Activated T-cell treated with anti-CD3 and anti-CD28 coated beads, Interleukin-2, amount 50 U/mL, for 72 hours (primary cell): ENCODE data around the gene LIPC. TPM values are rescaled to one million over a fixed set of nuclear protein-coding genes. Genes with fewer than 3 reads are reported as not detected.

Experiments
- ATAC-seq, 2 donors: fragments of 150-1000 bp; cut with Tn5 transposase; replicated peaks in 1 of 2; 2 replicates each; pipeline ENCODE4 v1.10.0; 2021; ENCODE audit warnings: moderate library complexity in 2 of 2, mild to moderate bottlenecking in 1 of 2
- DNase-seq, 2 donors: peaks; one replicate each; pipeline ENCODE4 v3.0.0; 2021 to 2022; ENCODE audit warnings: mixed read lengths in 1 of 2
- H3K27ac Mint-ChIP-seq: one replicate; pipeline ENCODE4 v1.8.0; 2022; ENCODE audit warnings: mild to moderate bottlenecking, moderate library complexity, mixed read lengths
- H3K27me3 Mint-ChIP-seq: one replicate; pipeline ENCODE4 v1.8.0; 2022; ENCODE audit warnings: low read depth, mixed read lengths
- H3K36me3 Mint-ChIP-seq, 2 donors: one replicate each; pipeline ENCODE4 v1.8.0; 2022; ENCODE audit warnings: mixed read lengths in 2 of 2, mild to moderate bottlenecking in 1 of 2; ENCODE audit not compliant: insufficient read depth in 2 of 2
- H3K4me1 Mint-ChIP-seq: one replicate; pipeline ENCODE4 v1.8.0; 2022; ENCODE audit warnings: low read depth, mixed read lengths
- H3K4me3 Mint-ChIP-seq, 2 donors: one replicate each; pipeline ENCODE4 v1.8.0; 2022; ENCODE audit warnings: mild to moderate bottlenecking in 2 of 2, mixed read lengths in 2 of 2, moderate library complexity in 2 of 2
- H3K9me3 Mint-ChIP-seq, 2 donors: one replicate each; pipeline ENCODE4 v1.8.0; 2022; ENCODE audit warnings: mixed read lengths in 2 of 2
- total RNA-seq, 2 donors: library from RNA; stranded (reverse); gene quantifications; one replicate each; pipeline ENCODE4 v1.2.3, GENCODE V29; 2022

LIPC gene
- total RNA-seq, 2 donors from 2014 or later: 0.93 to 2.2 TPM

GRCh38 chr15:58457466-58457965 is 25.7 kb downstream of the LIPC start:
- H3K9me3 Mint-ChIP-seq: no peaks in the 10 kb centered on the region
- H3K27ac Mint-ChIP-seq: peak overlapping the region; percentile 5
- peaks cover 0 to 3% of the 10 kb centered on the region in 2 donors for H3K36me3 Mint-ChIP-seq
- ATAC-seq (peak; percentile 81 to 84), DNase-seq (peak; percentile 72)
- H3K4me3 Mint-ChIP-seq: peak overlapping the region; percentile 2 to 39
- peaks cover 92% of the 10 kb centered on the region for H3K4me1 Mint-ChIP-seq
- H3K27me3 Mint-ChIP-seq: no peaks in the 10 kb centered on the region

GRCh38 chr15:58458076-58458475 is 26.3 kb downstream of the LIPC start:
- H3K4me1 Mint-ChIP-seq: peaks cover 94% of the 10 kb centered on the region
- no peak for DNase-seq
- peak overlapping the region; percentile 2 to 39 for H3K4me3 Mint-ChIP-seq

GRCh38 chr15:58459045-58459444 is 27.3 kb downstream of the LIPC start:
- H3K9me3 Mint-ChIP-seq: no peaks in the 10 kb centered on the region
- H3K4me3 Mint-ChIP-seq: peak overlapping the region in 1 of 2 donors; percentile 39
- peak overlapping the region; percentile 65 for H3K27ac Mint-ChIP-seq

More at GRCh38 chr15:58458076-58458475, 26.3 kb downstream of the LIPC start:
- no peaks in the 10 kb centered on the region for H3K27me3 Mint-ChIP-seq
- peaks cover 0 to 3% of the 10 kb centered on the region in 2 donors for H3K36me3 Mint-ChIP-seq
- peak overlapping the region; percentile 5 for H3K27ac Mint-ChIP-seq
- ATAC-seq: no peak
- H3K9me3 Mint-ChIP-seq: no peaks in the 10 kb centered on the region

GRCh38 chr15:58459560-58459959 is 27.8 kb downstream of the LIPC start:
- H3K27me3 Mint-ChIP-seq: no peaks in the 10 kb centered on the region
- H3K4me3 Mint-ChIP-seq: no peak overlapping the region
- no peak for ATAC-seq
- DNase-seq: no peak
- H3K4me1 Mint-ChIP-seq: peaks cover 94% of the 10 kb centered on the region
- no peaks in the 10 kb centered on the region for H3K9me3 Mint-ChIP-seq
- no peak overlapping the region for H3K27ac Mint-ChIP-seq
- H3K36me3 Mint-ChIP-seq: peaks cover 0 to 3% of the 10 kb centered on the region in 2 donors

More at GRCh38 chr15:58459045-58459444, 27.3 kb downstream of the LIPC start:
- no peak for DNase-seq
- peaks cover 0 to 3% of the 10 kb centered on the region in 2 donors for H3K36me3 Mint-ChIP-seq
- no peak for ATAC-seq
- peaks cover 94% of the 10 kb centered on the region for H3K4me1 Mint-ChIP-seq
- no peaks in the 10 kb centered on the region for H3K27me3 Mint-ChIP-seq

- ATAC-seq: no peak
- Mint-ChIP-seq H3K4me1 (peaks cover 94% of the 10 kb centered on the region), H3K9me3 (no peaks in the 10 kb centered on the region), H3K27ac (peak overlapping the region; percentile 13), H3K36me3 (peaks cover 0 to 3% of the 10 kb centered on the region in 2 donors), H3K27me3 (no peaks in the 10 kb centered on the region), H3K4me3 (no peak overlapping the region)
- DNase-seq: no peak
Observed at GRCh38 chr15:58460116-58460790, 28.5 kb downstream of the LIPC start.

GRCh38 chr15:58460872-58461271 is 29.1 kb downstream of the LIPC start:
- no peaks in the 10 kb centered on the region for H3K9me3 Mint-ChIP-seq
- H3K4me1 Mint-ChIP-seq: peaks cover 94% of the 10 kb centered on the region
- H3K27me3 Mint-ChIP-seq: no peaks in the 10 kb centered on the region
- ATAC-seq (no peak), DNase-seq (no peak)
- peaks cover 0 to 1% of the 10 kb centered on the region in 2 donors for H3K36me3 Mint-ChIP-seq
- no peak overlapping the region for H3K27ac Mint-ChIP-seq
- no peak overlapping the region for H3K4me3 Mint-ChIP-seq

- Mint-ChIP-seq H3K36me3 (no peaks in the 10 kb centered on the region), H3K4me1 (peaks cover 96% of the 10 kb centered on the region), H3K27ac (peak overlapping the region; percentile 48), H3K27me3 (no peaks in the 10 kb centered on the region), H3K4me3 (no peak overlapping the region), H3K9me3 (no peaks in the 10 kb centered on the region)
- DNase-seq: no peak
- no peak for ATAC-seq
Observed at GRCh38 chr15:58462547-58462946, 30.8 kb downstream of the LIPC start.

GRCh38 chr15:58462973-58463663 is 31.3 kb downstream of the LIPC start:
- Mint-ChIP-seq H3K36me3 (no peaks in the 10 kb centered on the region), H3K4me3 (peak overlapping the region in 1 of 2 donors; percentile 41), H3K4me1 (peaks cover 96% of the 10 kb centered on the region), H3K9me3 (no peaks in the 10 kb centered on the region), H3K27ac (no peak overlapping the region), H3K27me3 (no peaks in the 10 kb centered on the region)
- DNase-seq (peak in 1 of 2 donors; percentile 30), ATAC-seq (peak; percentile 45 to 64)

- Mint-ChIP-seq H3K4me1 (peaks cover 89% of the 10 kb centered on the region), H3K9me3 (no peaks in the 10 kb centered on the region), H3K27ac (no peak overlapping the region), H3K36me3 (no peaks in the 10 kb centered on the region), H3K27me3 (no peaks in the 10 kb centered on the region), H3K4me3 (peak overlapping the region in 1 of 2 donors; percentile 41)
- ATAC-seq: peak in 1 of 2 donors; percentile 38
- DNase-seq: no peak
Observed at GRCh38 chr15:58463815-58464650, 32.2 kb downstream of the LIPC start.

- Mint-ChIP-seq H3K9me3 (no peaks in the 10 kb centered on the region), H3K27me3 (no peaks in the 10 kb centered on the region)
Observed at GRCh38 chr15:58465070-58465469, 33.3 kb downstream of the LIPC start.

GRCh38 chr15:58465866-58466517 is 34.2 kb downstream of the LIPC start:
- peak in 1 of 2 donors; percentile 42 for ATAC-seq
- Mint-ChIP-seq H3K36me3 (no peaks in the 10 kb centered on the region), H3K4me3 (no peak overlapping the region), H3K4me1 (peaks cover 84% of the 10 kb centered on the region), H3K27ac (no peak overlapping the region), H3K9me3 (no peaks in the 10 kb centered on the region), H3K27me3 (no peaks in the 10 kb centered on the region)
- DNase-seq: no peak

More at GRCh38 chr15:58465070-58465469, 33.3 kb downstream of the LIPC start:
- Mint-ChIP-seq H3K4me1 (peaks cover 88% of the 10 kb centered on the region), H3K27ac (no peak overlapping the region), H3K36me3 (no peaks in the 10 kb centered on the region), H3K4me3 (no peak overlapping the region)
- DNase-seq: no peak
- ATAC-seq: no peak

- H3K27ac Mint-ChIP-seq: no peak overlapping the region
- no peak overlapping the region for H3K4me3 Mint-ChIP-seq
- peaks cover 82% of the 10 kb centered on the region for H3K4me1 Mint-ChIP-seq
- DNase-seq: no peak
- no peaks in the 10 kb centered on the region for H3K9me3 Mint-ChIP-seq
- H3K27me3 Mint-ChIP-seq: no peaks in the 10 kb centered on the region
- no peak for ATAC-seq
- no peaks in the 10 kb centered on the region for H3K36me3 Mint-ChIP-seq
Observed at GRCh38 chr15:58466566-58466965, 34.8 kb downstream of the LIPC start.
